ENCODE results near the gene GSTT2. TPM values are rescaled to one million over a fixed set of nuclear protein-coding genes. Genes with fewer than 3 reads are reported as not detected.
"Not testable (repeated sequence)": the region's sequence is repeated elsewhere in the genome, so short reads cannot be mapped to it uniquely, and the experiment has no call there.

Gene GSTT2
- total and polyA plus RNA-seq, 9 of the 15 experiments (the other 6 are each of a cell fraction or from before 2014, with no cell fraction given), result not detected

- TF ChIP-seq E4F1 (CRISPR knock-in tag; IDR thresholded peaks at IDR 0.05; ENCODE audit: borderline replicate concordance), result no peak
- TF ChIP-seq ZNF79 (CRISPR knock-in tag; IDR thresholded peaks at IDR 0.05; ENCODE audit: low read depth), result no peak
- no peak for TF ChIP-seq ZNF583 (CRISPR knock-in tag; IDR thresholded peaks at IDR 0.05)
Observed at GRCh38 chr22:23984430-23984829, 4.5 kb downstream of the GSTT2 start (continued).

GRCh38 chr22:23986089-23986488 is 6.2 kb downstream of the GSTT2 start:
- H3K9me1 ChIP-seq (ENCODE audit: control insufficient read depth, insufficient read depth, low read length); H3K79me2 ChIP-seq (ENCODE audit: control insufficient read depth, insufficient read depth, low read length); H3K4me2 ChIP-seq (ENCODE audit: insufficient read depth, low read length); H3K36me3 ChIP-seq (ENCODE audit: control insufficient read depth, insufficient read depth, low read length); H3K4me1 ChIP-seq (replicated peaks in 1 of 2; ENCODE audit: control insufficient read depth in 2 of 2, insufficient read depth in 2 of 2, low read length in 2 of 2); H3K9me3 ChIP-seq (replicated peaks; ENCODE audit: control insufficient read depth, insufficient read depth, low read depth, low read length); H3K4me3 ChIP-seq; CTCF ChIA-PET (ENCODE audit: low intra/inter-chr PET ratio); H3K27ac ChIP-seq (ENCODE audit: extremely low read depth, low read depth, low read length); intact Hi-C loops (cut with micrococcal nuclease); in situ Hi-C loops (cut with MboI); BruUV-seq (replicated peaks); H3K9ac ChIP-seq (ENCODE audit: insufficient read depth in 1 of 2, low read depth in 2 of 2, low read length in 2 of 2); H4K20me1 ChIP-seq (replicated peaks; ENCODE audit: control insufficient read depth, insufficient read depth, low read length); DNase-seq (ENCODE audit: extremely low read depth in 1 of 4, low spot score in 3 of 4); H3K27me3 ChIP-seq (ENCODE audit: control insufficient read depth in 2 of 2, insufficient read depth in 2 of 2, low read length in 2 of 2); H2AFZ ChIP-seq (ENCODE audit: low read depth, low read length); POLR2A ChIA-PET; FAIRE-seq; ATAC-seq: not testable (repeated sequence)
- WGBS (ENCODE audit: insufficient coverage, low coverage, missing lambda C conversion rate), result no CpG with 5 or more reads among the region's 8 CpGs

DNA sequence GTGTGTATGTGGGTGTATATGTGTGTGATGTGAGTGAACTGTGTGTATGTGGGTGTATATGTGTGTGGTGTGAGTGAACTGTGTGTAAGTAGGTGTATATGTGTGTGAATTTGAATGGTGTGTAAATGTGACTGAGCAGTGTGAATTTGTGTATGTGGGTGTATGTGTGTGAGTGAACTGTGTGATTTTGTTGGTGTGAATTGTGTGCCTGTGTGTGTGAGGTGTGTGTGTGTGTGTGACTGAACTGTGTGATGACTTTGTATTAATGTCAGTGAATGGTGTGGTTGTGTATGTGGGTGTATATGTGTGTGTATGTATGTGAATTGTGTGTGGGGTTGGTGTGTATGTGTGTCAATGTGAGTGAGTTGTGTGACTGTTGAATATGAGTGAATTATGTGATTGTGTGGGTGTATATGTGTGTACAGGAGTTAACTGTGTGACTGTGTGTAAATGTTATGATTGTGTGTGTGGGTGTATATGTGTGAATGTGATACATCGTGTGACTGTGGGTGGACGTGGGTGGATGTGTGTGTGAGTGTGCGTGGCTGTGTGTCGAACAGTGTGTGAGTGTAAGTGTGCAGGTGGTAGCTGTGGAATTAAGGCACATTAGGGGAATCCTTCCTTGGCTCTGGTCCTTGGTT is 6.7 kb downstream of the GSTT2 start:
- in situ Hi-C loops (cut with MboI), result not testable (repeated sequence)

DNA sequence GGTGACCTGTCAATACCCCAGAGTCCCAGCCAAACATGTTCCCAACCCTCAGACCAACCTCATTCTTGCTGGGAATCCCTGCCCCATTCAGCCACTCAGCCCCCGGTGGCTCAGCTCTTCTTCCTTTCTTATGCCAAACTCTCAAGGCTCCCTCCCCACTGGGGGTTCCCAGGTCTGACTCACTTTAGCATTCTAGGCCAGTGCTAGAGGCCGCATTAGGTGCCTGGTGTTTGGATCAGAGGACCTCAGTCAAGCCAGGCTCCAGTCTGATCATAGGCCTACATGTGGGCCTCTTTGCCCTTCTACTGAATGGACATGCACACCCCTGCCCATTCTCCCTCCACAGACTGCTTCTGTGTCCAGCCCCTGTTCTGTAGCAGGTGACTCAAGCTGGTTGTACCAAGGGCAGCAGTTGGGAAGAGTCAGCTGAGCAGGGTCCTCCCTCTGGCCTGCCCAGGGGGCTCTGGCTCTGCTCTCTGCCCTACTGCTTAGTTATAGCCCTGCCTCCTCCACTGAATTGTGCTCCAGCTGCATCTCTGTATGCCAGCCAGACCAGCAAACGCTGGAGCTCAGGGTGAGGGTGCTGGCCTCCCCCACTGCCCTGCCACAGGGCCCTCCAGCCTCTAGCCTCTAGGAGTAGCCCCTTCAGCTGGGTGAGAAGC is 9.8 kb downstream of the GSTT2 start:
- in situ Hi-C loops (cut with MboI); CTCF ChIA-PET (ENCODE audit: low intra/inter-chr PET ratio): not testable (repeated sequence)

More for the DNA sequence above, 6.7 kb downstream of the GSTT2 start:
- POLR2A ChIA-PET; H3K27ac ChIP-seq (ENCODE audit: extremely low read depth, low read depth, low read length); intact Hi-C loops (cut with micrococcal nuclease); BruUV-seq (replicated peaks); H3K27me3 ChIP-seq (ENCODE audit: control insufficient read depth in 2 of 2, insufficient read depth in 2 of 2, low read length in 2 of 2); H3K9ac ChIP-seq (ENCODE audit: insufficient read depth in 1 of 2, low read depth in 2 of 2, low read length in 2 of 2); H3K36me3 ChIP-seq (ENCODE audit: control insufficient read depth, insufficient read depth, low read length); H3K4me3 ChIP-seq; H3K79me2 ChIP-seq (ENCODE audit: control insufficient read depth, insufficient read depth, low read length); FAIRE-seq; H3K4me2 ChIP-seq (ENCODE audit: insufficient read depth, low read length); H2AFZ ChIP-seq (ENCODE audit: low read depth, low read length); H3K9me3 ChIP-seq (replicated peaks; ENCODE audit: control insufficient read depth, insufficient read depth, low read depth, low read length); H3K9me1 ChIP-seq (ENCODE audit: control insufficient read depth, insufficient read depth, low read length); DNase-seq (ENCODE audit: extremely low read depth in 1 of 4, low spot score in 3 of 4); H4K20me1 ChIP-seq (replicated peaks; ENCODE audit: control insufficient read depth, insufficient read depth, low read length); ATAC-seq; H3K4me1 ChIP-seq (replicated peaks in 1 of 2; ENCODE audit: control insufficient read depth in 2 of 2, insufficient read depth in 2 of 2, low read length in 2 of 2); CTCF ChIA-PET (ENCODE audit: low intra/inter-chr PET ratio): not testable (repeated sequence)
- WGBS (ENCODE audit: insufficient coverage, low coverage, missing lambda C conversion rate), result no CpG with 5 or more reads among the region's 4 CpGs

More for the DNA sequence above, 9.8 kb downstream of the GSTT2 start:
- H3K27me3 ChIP-seq (ENCODE audit: control insufficient read depth in 2 of 2, insufficient read depth in 2 of 2, low read length in 2 of 2); FAIRE-seq; H3K9me1 ChIP-seq (ENCODE audit: control insufficient read depth, insufficient read depth, low read length); H3K9me3 ChIP-seq (replicated peaks; ENCODE audit: control insufficient read depth, insufficient read depth, low read depth, low read length); H3K36me3 ChIP-seq (ENCODE audit: control insufficient read depth, insufficient read depth, low read length); intact Hi-C loops (cut with micrococcal nuclease); H3K9ac ChIP-seq (ENCODE audit: insufficient read depth in 1 of 2, low read depth in 2 of 2, low read length in 2 of 2); H3K4me1 ChIP-seq (replicated peaks in 1 of 2; ENCODE audit: control insufficient read depth in 2 of 2, insufficient read depth in 2 of 2, low read length in 2 of 2); H4K20me1 ChIP-seq (replicated peaks; ENCODE audit: control insufficient read depth, insufficient read depth, low read length); H3K27ac ChIP-seq (ENCODE audit: extremely low read depth, low read depth, low read length); H2AFZ ChIP-seq (ENCODE audit: low read depth, low read length); ATAC-seq; H3K79me2 ChIP-seq (ENCODE audit: control insufficient read depth, insufficient read depth, low read length); H3K4me3 ChIP-seq; BruUV-seq (replicated peaks); POLR2A ChIA-PET; H3K4me2 ChIP-seq (ENCODE audit: insufficient read depth, low read length); DNase-seq (ENCODE audit: extremely low read depth in 1 of 4, low spot score in 3 of 4): not testable (repeated sequence)
- WGBS (ENCODE audit: insufficient coverage, low coverage, missing lambda C conversion rate), result no CpG with 5 or more reads among the region's 3 CpGs

Measured in K562 (cell line).